ENCODE data around the gene KAT2A.

DNA sequence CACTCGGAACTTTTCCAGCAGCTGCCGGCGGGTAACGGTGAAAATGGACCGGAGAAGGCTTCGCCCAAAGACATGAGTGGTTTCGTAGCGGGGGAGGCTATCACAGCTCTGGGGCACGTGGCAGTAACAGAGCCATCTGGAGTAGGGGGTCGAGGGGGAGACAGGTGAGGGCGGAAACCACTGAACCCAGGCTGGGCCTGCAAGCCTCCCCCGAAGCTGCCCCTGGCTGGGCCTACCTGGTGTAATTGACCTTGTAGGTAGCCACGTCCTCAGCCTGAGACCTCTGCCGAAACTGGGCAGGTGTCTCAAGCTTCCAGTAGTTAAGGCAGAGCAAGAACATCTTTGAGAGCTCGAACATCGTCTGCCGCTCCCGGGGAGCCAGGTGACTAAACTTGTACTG lies 1.9 kb downstream of the KAT2A start:
- TF ChIP-seq CTCF (IDR thresholded peaks at IDR 0.05) (no peak), FOXJ3 (CRISPR knock-in tag; IDR thresholded peaks at IDR 0.05; ENCODE audit: borderline replicate concordance) (no peak), FOXP1 (CRISPR knock-in tag; IDR thresholded peaks at IDR 0.05; ENCODE audit: borderline replicate concordance) (no peak), USF1 (CRISPR knock-in tag; IDR thresholded peaks at IDR 0.05) (no peak), IRF2 (CRISPR knock-in tag; IDR thresholded peaks at IDR 0.05; ENCODE audit: borderline replicate concordance, low read depth) (no peak), ZNF423 (CRISPR knock-in tag; IDR thresholded peaks at IDR 0.05) (no peak), GABPB1 (CRISPR knock-in tag; IDR thresholded peaks at IDR 0.05) (no peak), ATF2 (CRISPR knock-in tag; IDR thresholded peaks at IDR 0.05; ENCODE audit: borderline replicate concordance, low read depth) (no peak), SMAD3 (CRISPR knock-in tag; IDR thresholded peaks at IDR 0.05; ENCODE audit: borderline replicate concordance) (no peak)
- TF ChIP-seq, protein P1, sequence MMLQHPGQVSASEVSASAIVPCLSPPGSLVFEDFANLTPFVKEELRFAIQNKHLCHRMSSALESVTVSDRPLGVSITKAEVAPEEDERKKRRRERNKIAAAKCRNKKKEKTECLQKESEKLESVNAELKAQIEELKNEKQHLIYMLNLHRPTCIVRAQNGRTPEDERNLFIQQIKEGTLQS (CRISPR knock-in tag; conservative IDR thresholded peaks at IDR 0.05) = no peak
- TF ChIP-seq, protein P2, sequence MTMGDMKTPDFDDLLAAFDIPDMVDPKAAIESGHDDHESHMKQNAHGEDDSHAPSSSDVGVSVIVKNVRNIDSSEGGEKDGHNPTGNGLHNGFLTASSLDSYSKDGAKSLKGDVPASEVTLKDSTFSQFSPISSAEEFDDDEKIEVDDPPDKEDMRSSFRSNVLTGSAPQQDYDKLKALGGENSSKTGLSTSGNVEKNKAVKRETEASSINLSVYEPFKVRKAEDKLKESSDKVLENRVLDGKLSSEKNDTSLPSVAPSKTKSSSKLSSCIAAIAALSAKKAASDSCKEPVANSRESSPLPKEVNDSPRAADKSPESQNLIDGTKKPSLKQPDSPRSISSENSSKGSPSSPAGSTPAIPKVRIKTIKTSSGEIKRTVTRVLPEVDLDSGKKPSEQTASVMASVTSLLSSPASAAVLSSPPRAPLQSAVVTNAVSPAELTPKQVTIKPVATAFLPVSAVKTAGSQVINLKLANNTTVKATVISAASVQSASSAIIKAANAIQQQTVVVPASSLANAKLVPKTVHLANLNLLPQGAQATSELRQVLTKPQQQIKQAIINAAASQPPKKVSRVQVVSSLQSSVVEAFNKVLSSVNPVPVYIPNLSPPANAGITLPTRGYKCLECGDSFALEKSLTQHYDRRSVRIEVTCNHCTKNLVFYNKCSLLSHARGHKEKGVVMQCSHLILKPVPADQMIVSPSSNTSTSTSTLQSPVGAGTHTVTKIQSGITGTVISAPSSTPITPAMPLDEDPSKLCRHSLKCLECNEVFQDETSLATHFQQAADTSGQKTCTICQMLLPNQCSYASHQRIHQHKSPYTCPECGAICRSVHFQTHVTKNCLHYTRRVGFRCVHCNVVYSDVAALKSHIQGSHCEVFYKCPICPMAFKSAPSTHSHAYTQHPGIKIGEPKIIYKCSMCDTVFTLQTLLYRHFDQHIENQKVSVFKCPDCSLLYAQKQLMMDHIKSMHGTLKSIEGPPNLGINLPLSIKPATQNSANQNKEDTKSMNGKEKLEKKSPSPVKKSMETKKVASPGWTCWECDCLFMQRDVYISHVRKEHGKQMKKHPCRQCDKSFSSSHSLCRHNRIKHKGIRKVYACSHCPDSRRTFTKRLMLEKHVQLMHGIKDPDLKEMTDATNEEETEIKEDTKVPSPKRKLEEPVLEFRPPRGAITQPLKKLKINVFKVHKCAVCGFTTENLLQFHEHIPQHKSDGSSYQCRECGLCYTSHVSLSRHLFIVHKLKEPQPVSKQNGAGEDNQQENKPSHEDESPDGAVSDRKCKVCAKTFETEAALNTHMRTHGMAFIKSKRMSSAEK (CRISPR knock-in tag; IDR thresholded peaks at IDR 0.05; ENCODE audit: borderline replicate concordance) = no peak
